CD4-positive, alpha-beta T cell treated with Interleukin-21 for 1 hour (primary cell): ENCODE data around the gene RTN4RL1.

Experiments
- DNase-seq: peaks from one replicate; pipeline ENCODE4 v3.0.0-alpha.2; 2020

The RTN4RL1 gene

GRCh38 chr17:1972487-1973160 lies 52.5 kb downstream of the RTN4RL1 start:
- DNase-seq = no peak

GRCh38 chr17:1970843-1971384 lies 54.2 kb downstream of the RTN4RL1 start:
- no peak for DNase-seq

GRCh38 chr17:1969712-1970111 lies 55.4 kb downstream of the RTN4RL1 start:
- DNase-seq = no peak

- no peak for DNase-seq
Measured at GRCh38 chr17:1967213-1967612, 57.9 kb downstream of the RTN4RL1 start.

GRCh38 chr17:1966274-1967086 lies 58.7 kb downstream of the RTN4RL1 start:
- no peak for DNase-seq

DNA sequence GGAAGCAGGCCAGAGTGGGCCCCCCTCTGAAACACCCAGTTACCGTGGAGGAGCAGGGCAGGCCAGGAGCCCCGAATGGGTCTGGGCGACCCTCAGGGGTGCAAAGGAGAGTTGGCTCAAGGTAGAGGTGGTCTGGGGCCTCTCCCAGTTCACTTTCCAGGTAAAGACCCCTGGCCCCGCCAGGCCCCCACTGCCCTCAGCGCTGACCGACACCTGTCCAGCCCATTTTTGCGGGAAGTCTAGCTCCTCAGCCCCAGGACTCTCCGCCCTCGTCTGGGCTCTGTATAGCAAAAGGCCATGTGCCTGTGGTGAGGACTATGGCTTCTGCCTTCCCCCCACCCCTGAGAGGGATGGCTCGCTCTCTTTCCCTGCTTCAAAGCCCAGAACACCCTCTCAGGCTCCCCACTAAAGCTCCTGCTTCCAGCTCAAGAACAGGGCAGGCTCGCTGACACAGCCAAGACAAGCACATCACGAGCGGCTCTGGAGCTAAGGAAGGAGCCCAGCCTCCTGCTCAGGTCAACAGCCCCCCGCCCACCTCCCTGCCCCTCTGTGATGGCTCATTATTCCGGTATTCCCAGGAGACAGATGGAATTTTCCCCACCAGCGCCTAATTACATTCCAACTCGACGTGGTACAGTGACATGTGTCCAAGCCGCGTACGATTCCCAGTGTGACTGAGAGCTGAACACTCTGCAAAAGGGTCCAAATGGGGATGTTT lies 59.4 kb downstream of the RTN4RL1 start:
- DNase-seq = no peak

GRCh38 chr17:1963250-1963649 lies 61.9 kb downstream of the RTN4RL1 start:
- DNase-seq = no peak

DNA sequence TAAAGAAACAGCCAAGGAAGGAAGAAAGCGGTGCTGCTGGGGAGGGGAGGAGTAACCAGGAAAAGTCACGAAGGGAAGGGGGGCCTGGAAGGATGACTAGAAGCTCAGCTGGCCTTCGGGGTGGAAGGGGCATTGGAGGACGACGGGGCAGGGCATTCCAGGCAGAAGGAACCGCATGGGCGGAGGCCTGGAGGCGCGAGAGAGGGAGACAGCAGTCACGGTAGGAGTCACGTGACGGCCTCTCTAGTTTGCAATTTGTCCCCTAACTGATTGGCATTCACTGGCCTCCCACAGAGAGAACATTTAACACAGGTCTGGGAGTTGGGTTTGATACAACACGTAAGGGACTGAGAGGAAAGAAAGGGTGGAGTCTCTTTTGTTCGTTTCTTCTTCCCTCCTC lies 63.9 kb downstream of the RTN4RL1 start:
- DNase-seq = no peak

DNA sequence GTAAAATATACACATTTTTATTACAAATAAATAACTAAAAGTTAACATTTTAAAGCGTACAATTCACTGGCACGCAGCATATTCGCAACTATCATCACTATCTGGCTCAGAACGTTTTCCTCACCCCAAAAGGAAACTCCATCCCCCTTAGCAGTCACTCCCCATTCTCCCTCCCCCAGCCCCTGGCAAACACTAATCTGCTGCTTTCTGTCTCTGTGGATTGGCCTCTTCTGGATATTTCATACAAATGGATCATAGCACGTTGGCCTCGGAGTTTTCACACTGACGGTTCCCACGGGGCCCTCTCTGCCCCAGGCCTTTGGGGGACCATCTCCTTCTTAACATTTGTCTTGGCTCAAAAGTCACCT lies 64.6 kb downstream of the RTN4RL1 start:
- DNase-seq = no peak

DNA sequence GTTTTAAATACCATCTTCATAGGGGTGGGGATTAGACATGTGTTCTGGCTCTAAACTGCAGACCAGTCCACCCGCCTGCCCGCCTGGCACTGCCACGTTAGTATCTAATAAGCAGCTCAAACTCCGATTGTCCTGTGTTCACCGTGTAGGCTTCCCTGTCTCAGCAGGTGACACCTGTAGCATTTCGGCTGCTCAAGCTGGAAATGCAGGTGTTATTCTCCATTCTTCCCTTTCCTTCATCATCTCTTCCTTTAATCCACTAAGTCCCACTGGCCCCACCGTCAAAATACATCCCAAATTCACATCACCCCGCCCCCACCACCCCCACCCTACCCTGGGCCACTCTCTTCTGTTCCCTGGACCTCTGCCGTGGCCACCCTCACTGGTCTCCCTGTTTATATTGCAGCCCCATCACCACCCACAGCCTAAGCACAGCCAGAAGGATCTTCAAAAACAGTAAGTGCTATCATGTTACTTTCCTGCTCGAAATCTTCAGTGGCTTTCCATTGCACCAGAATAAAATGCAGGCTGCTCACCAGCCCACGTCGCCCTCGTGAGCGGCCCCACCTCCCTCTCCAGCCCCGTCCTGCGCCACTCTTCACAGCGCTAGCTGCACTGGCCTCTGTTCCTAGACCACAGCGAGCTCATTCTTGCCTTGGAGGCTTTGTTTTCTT lies 65.1 kb downstream of the RTN4RL1 start:
- no peak for DNase-seq

DNA sequence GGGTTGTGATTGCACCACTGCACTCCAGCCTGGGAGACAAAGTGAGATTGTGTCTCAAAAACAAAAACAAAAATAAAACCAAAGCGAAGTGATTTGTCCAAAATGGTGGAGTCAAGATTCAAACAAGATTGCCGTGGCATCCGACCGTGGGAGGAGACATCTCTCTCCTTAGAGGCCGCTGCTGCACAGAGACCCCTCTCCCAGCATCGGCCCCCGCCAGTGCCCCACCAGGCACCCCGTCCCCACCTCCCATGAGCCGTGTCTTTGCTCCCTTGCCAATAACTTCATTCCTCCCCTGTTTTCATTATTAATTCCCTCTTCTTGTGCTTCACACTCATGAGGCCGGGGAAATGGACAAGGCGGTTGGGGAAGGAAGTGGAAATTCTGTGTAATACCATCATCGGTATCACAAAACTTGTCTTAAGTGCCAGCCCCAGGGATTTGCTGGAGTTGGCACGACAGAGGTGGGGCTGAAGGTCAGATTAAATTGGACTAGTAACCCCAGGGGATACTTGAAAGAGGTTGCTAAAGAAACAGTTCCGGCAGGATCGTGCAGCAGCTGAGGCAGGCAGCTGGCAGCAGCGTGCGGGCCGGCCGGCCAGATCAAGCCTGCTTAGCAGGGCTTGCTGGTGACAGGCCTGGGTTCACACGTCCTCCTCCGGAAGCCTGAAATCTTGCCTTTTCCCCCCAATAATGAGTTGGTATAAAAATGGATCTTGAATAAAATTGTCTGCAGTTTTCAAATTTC lies 66.8 kb downstream of the RTN4RL1 start:
- no peak for DNase-seq

GRCh38 chr17:1957037-1957436 lies 68.1 kb downstream of the RTN4RL1 start:
- no peak for DNase-seq

DNA sequence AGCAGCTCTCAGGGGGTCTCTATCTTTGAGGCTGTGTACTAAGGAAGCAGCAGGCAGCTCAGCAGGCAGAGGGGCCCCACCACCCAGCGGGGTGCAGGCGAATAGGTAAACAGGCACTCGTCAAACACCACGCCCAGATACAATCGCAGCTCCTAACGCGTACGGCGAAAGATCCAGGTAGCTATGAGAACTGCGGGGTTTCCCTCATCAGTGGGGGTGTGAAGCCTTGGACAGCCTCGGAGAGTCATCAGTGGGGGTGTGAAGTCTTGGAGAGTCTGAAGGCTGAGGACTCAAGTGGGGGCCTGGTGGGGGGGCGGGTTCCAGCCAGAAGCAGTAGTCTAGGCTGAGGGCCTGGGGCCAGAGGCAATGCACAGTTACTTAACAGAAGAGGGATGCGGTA lies 69.0 kb downstream of the RTN4RL1 start:
- no peak for DNase-seq

DNA sequence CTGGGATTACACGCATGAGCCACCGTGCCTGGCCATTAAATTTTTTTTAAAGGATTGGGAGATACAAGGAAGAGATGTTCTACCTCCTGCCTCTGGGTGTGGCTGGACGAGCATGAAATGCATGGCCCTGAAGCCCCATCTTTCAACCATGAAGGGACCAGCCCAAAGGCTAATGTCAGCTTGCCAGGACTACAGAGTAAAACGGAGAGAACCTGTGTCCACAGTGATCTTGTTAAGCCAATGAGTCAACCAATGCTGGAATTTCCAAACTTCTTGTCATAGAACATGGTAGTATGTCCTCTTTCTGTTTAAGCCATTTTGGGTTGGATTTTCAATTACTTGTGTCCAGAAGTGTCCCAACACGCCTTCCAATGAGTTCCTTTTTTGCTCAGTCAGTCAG lies 71.3 kb downstream of the RTN4RL1 start:
- DNase-seq = no peak

DNA sequence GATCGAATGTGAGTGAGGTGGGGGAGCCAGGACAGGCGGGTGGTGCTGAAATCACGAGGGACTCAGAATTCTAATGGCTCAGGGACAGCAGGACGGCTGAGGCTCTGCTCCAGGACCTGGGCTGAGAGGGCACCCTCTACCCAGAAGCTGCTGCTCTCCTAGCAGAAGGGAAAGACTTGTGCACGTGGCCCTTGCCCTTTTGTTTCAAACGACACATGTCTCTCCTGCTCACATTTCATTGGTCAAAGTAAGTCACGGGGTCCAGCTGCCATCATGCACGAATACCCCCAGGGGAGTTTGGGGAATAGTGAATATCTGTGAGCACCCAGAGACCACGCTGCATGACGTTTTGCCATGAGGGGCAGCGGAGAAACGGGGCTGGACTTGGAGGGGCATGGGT lies 73.2 kb downstream of the RTN4RL1 start:
- DNase-seq = no peak

DNA sequence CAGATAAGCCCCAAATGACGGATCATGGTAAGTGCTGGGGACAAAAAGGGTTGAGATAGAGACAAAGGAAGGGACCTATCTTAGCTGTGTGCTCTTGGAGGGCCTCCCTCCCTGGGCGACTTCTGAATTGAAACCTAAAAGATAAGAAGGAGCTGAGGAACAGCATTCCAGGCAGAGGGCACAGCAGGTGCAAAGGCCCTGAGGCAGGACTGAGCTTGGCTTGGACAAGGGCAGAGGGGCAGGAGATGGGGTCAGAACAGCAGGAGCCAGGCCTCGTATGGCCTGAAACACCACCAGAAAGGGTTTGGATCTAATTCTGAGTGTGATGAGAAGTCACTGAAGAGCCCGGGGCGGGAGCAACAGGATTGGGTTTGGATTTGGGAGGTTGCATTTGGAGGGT lies 75.4 kb downstream of the RTN4RL1 start:
- no peak for DNase-seq

DNA sequence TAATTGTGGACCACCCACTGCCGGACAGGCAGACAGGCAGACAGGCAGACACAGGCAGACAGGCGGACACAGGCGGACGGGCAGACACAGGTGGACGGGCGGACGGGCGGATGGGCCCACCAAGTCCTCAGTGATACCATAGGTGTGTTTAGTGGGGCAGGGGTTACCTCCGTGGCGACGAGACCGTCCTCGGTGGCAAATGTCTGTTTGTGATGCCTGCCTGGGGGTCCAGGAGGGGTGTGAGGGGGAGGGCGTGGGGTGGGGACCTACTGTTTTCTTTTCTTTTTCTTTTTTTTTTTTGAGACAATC lies 76.7 kb downstream of the RTN4RL1 start:
- DNase-seq = no peak

- no peak for DNase-seq
Measured at GRCh38 chr17:1947743-1948516, 77.2 kb downstream of the RTN4RL1 start.

GRCh38 chr17:1947229-1947742 lies 77.8 kb downstream of the RTN4RL1 start:
- DNase-seq = no peak

- no peak for DNase-seq
Measured at GRCh38 chr17:1946021-1946932, 78.9 kb downstream of the RTN4RL1 start.
